ENCODE results near the gene ERO1A. TPM values are rescaled to one million over a fixed set of nuclear protein-coding genes. Genes with fewer than 3 reads are reported as not detected.

ERO1A gene
- total RNA-seq, 1 experiment from 2014 or later = 44.6 TPM

- TF ChIP-seq, protein P1, sequence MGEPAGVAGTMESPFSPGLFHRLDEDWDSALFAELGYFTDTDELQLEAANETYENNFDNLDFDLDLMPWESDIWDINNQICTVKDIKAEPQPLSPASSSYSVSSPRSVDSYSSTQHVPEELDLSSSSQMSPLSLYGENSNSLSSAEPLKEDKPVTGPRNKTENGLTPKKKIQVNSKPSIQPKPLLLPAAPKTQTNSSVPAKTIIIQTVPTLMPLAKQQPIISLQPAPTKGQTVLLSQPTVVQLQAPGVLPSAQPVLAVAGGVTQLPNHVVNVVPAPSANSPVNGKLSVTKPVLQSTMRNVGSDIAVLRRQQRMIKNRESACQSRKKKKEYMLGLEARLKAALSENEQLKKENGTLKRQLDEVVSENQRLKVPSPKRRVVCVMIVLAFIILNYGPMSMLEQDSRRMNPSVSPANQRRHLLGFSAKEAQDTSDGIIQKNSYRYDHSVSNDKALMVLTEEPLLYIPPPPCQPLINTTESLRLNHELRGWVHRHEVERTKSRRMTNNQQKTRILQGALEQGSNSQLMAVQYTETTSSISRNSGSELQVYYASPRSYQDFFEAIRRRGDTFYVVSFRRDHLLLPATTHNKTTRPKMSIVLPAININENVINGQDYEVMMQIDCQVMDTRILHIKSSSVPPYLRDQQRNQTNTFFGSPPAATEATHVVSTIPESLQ (CRISPR knock-in tag; IDR thresholded peaks at IDR 0.05) = no peak
Observed at GRCh38 chr14:52706724-52707706, 11.7 kb upstream of the ERO1A start, which contains the start of gene PSMC6 (continued).

- peaks cover 17% of the 10 kb centered on the region for H3K4me1 Mint-ChIP-seq
- no peaks in the 10 kb centered on the region for H3K9me3 Mint-ChIP-seq
- H3K36me3 Mint-ChIP-seq = peaks cover 40% of the 10 kb centered on the region
- ChIA-PET POLR2A (no interaction called here), CTCF (no interaction called here)
- TF ChIP-seq ZNF423 (CRISPR knock-in tag; IDR thresholded peaks at IDR 0.05) (no peak), SMAD4 (CRISPR knock-in tag; IDR thresholded peaks at IDR 0.05) (no peak), ZNF396 (CRISPR knock-in tag; IDR thresholded peaks at IDR 0.05; ENCODE audit: borderline replicate concordance) (no peak)
- no peak for DNase-seq (ENCODE audit: low spot score)
- peak overlapping the region; percentile 99 for H3K4me3 Mint-ChIP-seq
- H3K27me3 Mint-ChIP-seq (ENCODE audit: low read depth) = no peaks in the 10 kb centered on the region; the same call in 1 of the 2 replicates
- H3K27ac Mint-ChIP-seq = peak overlapping the region; percentile 95
- ATAC-seq = no peak
Observed at GRCh38 chr14:52706286-52706685, 10.9 kb upstream of the ERO1A start.

- TF ChIP-seq, protein P2, sequence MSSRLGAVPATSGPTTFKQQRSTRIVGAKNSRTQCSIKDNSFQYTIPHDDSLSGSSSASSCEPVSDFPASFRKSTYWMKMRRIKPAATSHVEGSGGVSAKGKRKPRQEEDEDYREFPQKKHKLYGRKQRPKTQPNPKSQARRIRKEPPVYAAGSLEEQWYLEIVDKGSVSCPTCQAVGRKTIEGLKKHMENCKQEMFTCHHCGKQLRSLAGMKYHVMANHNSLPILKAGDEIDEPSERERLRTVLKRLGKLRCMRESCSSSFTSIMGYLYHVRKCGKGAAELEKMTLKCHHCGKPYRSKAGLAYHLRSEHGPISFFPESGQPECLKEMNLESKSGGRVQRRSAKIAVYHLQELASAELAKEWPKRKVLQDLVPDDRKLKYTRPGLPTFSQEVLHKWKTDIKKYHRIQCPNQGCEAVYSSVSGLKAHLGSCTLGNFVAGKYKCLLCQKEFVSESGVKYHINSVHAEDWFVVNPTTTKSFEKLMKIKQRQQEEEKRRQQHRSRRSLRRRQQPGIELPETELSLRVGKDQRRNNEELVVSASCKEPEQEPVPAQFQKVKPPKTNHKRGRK (CRISPR knock-in tag; IDR thresholded peaks at IDR 0.05; ENCODE audit: borderline replicate concordance) = no peak
- TF ChIP-seq NR3C1 (CRISPR knock-in tag; conservative IDR thresholded peaks at IDR 0.05; ENCODE audit: low read depth) = no peak
- TF ChIP-seq, protein P1 (CRISPR knock-in tag; IDR thresholded peaks at IDR 0.05) = no peak
- POLR2A ChIA-PET = no interaction called here
- Mint-ChIP-seq H3K4me1 (peaks cover 17% of the 10 kb centered on the region), H3K4me3 (no peak overlapping the region), H3K27me3 (ENCODE audit: low read depth) (no peaks in the 10 kb centered on the region; the same call in 1 of the 2 replicates), H3K9me3 (no peaks in the 10 kb centered on the region), H3K27ac (no peak overlapping the region), H3K36me3 (peaks cover 14% of the 10 kb centered on the region)
- DNase-seq (ENCODE audit: low spot score) (no peak), ATAC-seq (no peak)
- CTCF ChIA-PET = no interaction called here
Observed at GRCh38 chr14:52703664-52704063, 8.3 kb upstream of the ERO1A start.

DNA sequence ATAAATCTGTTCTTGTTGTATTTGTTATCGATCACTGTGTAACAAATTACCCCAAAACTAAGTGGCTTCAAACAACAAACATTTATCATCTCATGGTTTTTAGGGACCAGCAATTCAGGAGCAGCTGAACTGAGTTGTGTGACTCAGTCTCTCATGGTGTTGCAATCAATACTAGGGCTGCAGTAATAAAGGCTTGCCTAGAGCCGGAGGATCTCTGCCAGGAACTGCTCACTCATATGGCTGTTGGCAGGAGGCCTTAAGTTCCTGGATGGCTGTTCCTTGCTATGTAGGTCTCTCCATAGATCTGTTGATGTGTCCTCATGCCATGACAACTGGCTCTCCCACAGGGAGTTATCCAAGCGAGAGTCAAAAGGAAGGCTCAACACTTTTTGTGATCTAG lies 7.9 kb upstream of the ERO1A start:
- Mint-ChIP-seq H3K4me3 (no peak overlapping the region), H3K27ac (no peak overlapping the region), H3K36me3 (peaks cover 10% of the 10 kb centered on the region), H3K9me3 (no peaks in the 10 kb centered on the region), H3K4me1 (peaks cover 12% of the 10 kb centered on the region), H3K27me3 (ENCODE audit: low read depth) (no peaks in the 10 kb centered on the region; the same call in 1 of the 2 replicates)
- CTCF ChIA-PET = interaction anchor here (0.7 kb wide), 1 partner anchor 87 kb away, joined by 3 read pairs; no protein-coding TSS in a partner anchor
- no peak for DNase-seq (ENCODE audit: low spot score)
- no peak for TF ChIP-seq HMGXB4 (CRISPR knock-in tag; IDR thresholded peaks at IDR 0.05)
- TF ChIP-seq ZNF281 (CRISPR knock-in tag; IDR thresholded peaks at IDR 0.05) = no peak
- TF ChIP-seq ATF3 (CRISPR knock-in tag; conservative IDR thresholded peaks at IDR 0.05) = no peak
- TF ChIP-seq ZBTB21 (CRISPR knock-in tag; IDR thresholded peaks at IDR 0.05; ENCODE audit: borderline replicate concordance) = no peak
- POLR2A ChIA-PET = no interaction called here
- no peak for ATAC-seq
